ENCODE measurements around the gene CLMN.

GRCh38 chr14:95244587-95244986 is 75.1 kb downstream of the CLMN start:
- TF ChIP-seq CTCF (conservative IDR thresholded peaks at IDR 0.05; ENCODE audit: low read depth in 2 of 2) (no peak), JUNB (IDR thresholded peaks at IDR 0.05; ENCODE audit: unreplicated experiment) (no peak), ZNF114 (CRISPR knock-in tag; IDR thresholded peaks at IDR 0.05) (no peak), POLR2AphosphoS5 (IDR thresholded peaks at IDR 0.05; ENCODE audit: low read depth) (no peak), EZH2 (IDR thresholded peaks at IDR 0.05; ENCODE audit: low read depth, unreplicated experiment) (no peak), REST (IDR thresholded peaks at IDR 0.05; ENCODE audit: unreplicated experiment) (no peak)
